ENCODE results near the gene GBE1. TPM values are rescaled to one million over a fixed set of nuclear protein-coding genes. Genes with fewer than 3 reads are reported as not detected.

GBE1 gene
- total and polyA plus RNA-seq, 9 of the 15 experiments (the other 6 are each of a cell fraction or from before 2014, with no cell fraction given), result 7.9 to 25.6 (median 13.1) TPM

DNA sequence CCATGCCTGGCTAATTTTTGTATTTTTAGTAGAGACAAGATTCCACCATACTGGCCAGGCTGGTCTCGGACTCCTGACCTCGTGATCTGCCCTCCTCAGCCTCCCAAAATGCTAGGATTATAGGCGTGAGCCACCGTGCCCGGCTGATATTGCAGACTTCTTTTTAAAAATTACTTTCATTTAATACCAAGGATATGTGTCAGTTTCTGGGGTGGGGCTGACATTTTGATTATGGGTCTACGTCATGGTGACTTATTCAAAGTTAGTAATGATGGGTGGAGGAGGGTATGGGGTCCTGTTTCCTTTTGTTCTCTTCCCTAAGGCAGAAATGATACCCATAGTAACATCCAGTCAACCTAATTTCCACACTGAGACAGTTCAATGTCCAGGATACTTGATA, 34.7 kb downstream of the GBE1 start:
- 86% methylated on average over 6 of the region's 6 CpGs for WGBS (ENCODE audit: insufficient coverage, low coverage, missing lambda C conversion rate)
- TF ChIP-seq ZNF311 (CRISPR knock-in tag; IDR thresholded peaks at IDR 0.05), result no peak
- TF ChIP-seq, protein P1, sequence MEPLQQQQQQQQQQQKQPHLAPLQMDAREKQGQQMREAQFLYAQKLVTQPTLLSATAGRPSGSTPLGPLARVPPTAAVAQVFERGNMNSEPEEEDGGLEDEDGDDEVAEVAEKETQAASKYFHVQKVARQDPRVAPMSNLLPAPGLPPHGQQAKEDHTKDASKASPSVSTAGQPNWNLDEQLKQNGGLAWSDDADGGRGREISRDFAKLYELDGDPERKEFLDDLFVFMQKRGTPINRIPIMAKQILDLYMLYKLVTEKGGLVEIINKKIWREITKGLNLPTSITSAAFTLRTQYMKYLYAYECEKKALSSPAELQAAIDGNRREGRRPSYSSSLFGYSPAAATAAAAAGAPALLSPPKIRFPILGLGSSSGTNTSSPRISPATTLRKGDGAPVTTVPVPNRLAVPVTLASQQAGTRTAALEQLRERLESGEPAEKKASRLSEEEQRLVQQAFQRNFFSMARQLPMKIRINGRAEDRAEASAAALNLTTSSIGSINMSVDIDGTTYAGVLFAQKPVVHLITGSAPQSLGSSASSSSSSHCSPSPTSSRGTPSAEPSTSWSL (CRISPR knock-in tag; IDR thresholded peaks at IDR 0.05; ENCODE audit: borderline replicate concordance), result no peak
- TF ChIP-seq BRF1 (IDR thresholded peaks at IDR 0.05; ENCODE audit: borderline replicate concordance, extremely low read depth, insufficient read length), result no peak
- no peak for TF ChIP-seq SAFB (IDR thresholded peaks at IDR 0.05; ENCODE audit: borderline replicate concordance, low read depth, low read length)
- no peak for TF ChIP-seq ETV6 (IDR thresholded peaks at IDR 0.05; ENCODE audit: borderline replicate concordance in 1 of 2, low read depth in 2 of 2, low read length in 1 of 2)
- TF ChIP-seq ETV6 (CRISPR knock-in tag; IDR thresholded peaks at IDR 0.05; ENCODE audit: borderline replicate concordance), result no peak
- no peak for TF ChIP-seq STAG1 (CRISPR knock-in tag; IDR thresholded peaks at IDR 0.05; ENCODE audit: borderline replicate concordance)
- TF ChIP-seq, protein P2, sequence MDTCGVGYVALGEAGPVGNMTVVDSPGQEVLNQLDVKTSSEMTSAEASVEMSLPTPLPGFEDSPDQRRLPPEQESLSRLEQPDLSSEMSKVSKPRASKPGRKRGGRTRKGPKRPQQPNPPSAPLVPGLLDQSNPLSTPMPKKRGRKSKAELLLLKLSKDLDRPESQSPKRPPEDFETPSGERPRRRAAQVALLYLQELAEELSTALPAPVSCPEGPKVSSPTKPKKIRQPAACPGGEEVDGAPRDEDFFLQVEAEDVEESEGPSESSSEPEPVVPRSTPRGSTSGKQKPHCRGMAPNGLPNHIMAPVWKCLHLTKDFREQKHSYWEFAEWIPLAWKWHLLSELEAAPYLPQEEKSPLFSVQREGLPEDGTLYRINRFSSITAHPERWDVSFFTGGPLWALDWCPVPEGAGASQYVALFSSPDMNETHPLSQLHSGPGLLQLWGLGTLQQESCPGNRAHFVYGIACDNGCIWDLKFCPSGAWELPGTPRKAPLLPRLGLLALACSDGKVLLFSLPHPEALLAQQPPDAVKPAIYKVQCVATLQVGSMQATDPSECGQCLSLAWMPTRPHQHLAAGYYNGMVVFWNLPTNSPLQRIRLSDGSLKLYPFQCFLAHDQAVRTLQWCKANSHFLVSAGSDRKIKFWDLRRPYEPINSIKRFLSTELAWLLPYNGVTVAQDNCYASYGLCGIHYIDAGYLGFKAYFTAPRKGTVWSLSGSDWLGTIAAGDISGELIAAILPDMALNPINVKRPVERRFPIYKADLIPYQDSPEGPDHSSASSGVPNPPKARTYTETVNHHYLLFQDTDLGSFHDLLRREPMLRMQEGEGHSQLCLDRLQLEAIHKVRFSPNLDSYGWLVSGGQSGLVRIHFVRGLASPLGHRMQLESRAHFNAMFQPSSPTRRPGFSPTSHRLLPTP (IDR thresholded peaks at IDR 0.05; ENCODE audit: borderline replicate concordance, extremely low read depth, insufficient read length), result no peak
- no peak for TF ChIP-seq MAZ (CRISPR knock-in tag; conservative IDR thresholded peaks at IDR 0.05 in 1 of 2, IDR thresholded peaks at IDR 0.05 in 1 of 2)
- TF ChIP-seq MTA3 (IDR thresholded peaks at IDR 0.05; ENCODE audit: borderline replicate concordance), result no peak
- no peak for TF ChIP-seq ZNF830 (CRISPR knock-in tag; IDR thresholded peaks at IDR 0.05)
- DNase-seq (ENCODE audit: extremely low read depth in 1 of 4, low spot score in 3 of 4) (no peak), FAIRE-seq (no peak), ATAC-seq (no peak)
- no peak overlapping the region for H3K4me2 ChIP-seq (ENCODE audit: insufficient read depth, low read length)
- no peak overlapping the region for H2AFZ ChIP-seq (ENCODE audit: low read depth, low read length)
- no peak overlapping the region for H3K9ac ChIP-seq (ENCODE audit: insufficient read depth in 1 of 2, low read depth in 2 of 2, low read length in 2 of 2)
- POLR2A ChIA-PET, result no interaction called here
- no peaks in the 10 kb centered on the region for H3K9me3 ChIP-seq (replicated peaks; ENCODE audit: control insufficient read depth, insufficient read depth, low read depth, low read length)
- intact Hi-C loops (cut with micrococcal nuclease), result no loop called here
- in situ Hi-C loops (cut with MboI), result no loop called here
- H3K27me3 ChIP-seq (ENCODE audit: control insufficient read depth in 2 of 2, insufficient read depth in 2 of 2, low read length in 2 of 2), result no peaks in the 10 kb centered on the region
- no peak overlapping the region for H3K4me3 ChIP-seq
- no peaks in the 10 kb centered on the region for H4K20me1 ChIP-seq (replicated peaks; ENCODE audit: control insufficient read depth, insufficient read depth, low read length)
- H3K9me1 ChIP-seq (ENCODE audit: control insufficient read depth, insufficient read depth, low read length), result no peaks in the 10 kb centered on the region
- H3K36me3 ChIP-seq (ENCODE audit: control insufficient read depth, insufficient read depth, low read length), result no peaks in the 10 kb centered on the region
- no peak overlapping the region for H3K27ac ChIP-seq (ENCODE audit: extremely low read depth, low read depth, low read length)
- peaks cover 0 to 2% of the 10 kb centered on the region in 2 experiments; a peak in 1 of 5 replicates for H3K4me1 ChIP-seq (replicated peaks in 1 of 2; ENCODE audit: control insufficient read depth in 2 of 2, insufficient read depth in 2 of 2, low read length in 2 of 2)
- CTCF ChIA-PET (ENCODE audit: low intra/inter-chr PET ratio), result no interaction called here
- H3K79me2 ChIP-seq (ENCODE audit: control insufficient read depth, insufficient read depth, low read length), result no peaks in the 10 kb centered on the region; the same call in 2 of the 3 replicates
- no TSS peak for BruUV-seq (replicated peaks)
